Activated B cell treated with CpG ODN at 0.5 μM for 24 hours (primary cell): Measurements from ENCODE around the gene CATSPER2. TPM values are rescaled to one million over a fixed set of nuclear protein-coding genes. Genes with fewer than 3 reads are reported as not detected.
"Not testable (repeated sequence)": the region's sequence is repeated elsewhere in the genome, so short reads cannot be mapped to it uniquely, and the experiment has no call there.

Experiments
- ATAC-seq: fragments of 200-7000 bp; cut with Tn5 transposase; one replicate; pipeline ENCODE4 v1.10.0; 2021; ENCODE audit warnings: low read depth, mild to moderate bottlenecking, moderate library complexity
- CTCF ChIA-PET: fragments of 350-600 bp; sonication (Branson Sonifier 250); formaldehyde crosslinking; loops from one replicate; lab custom pipeline; 2021; ENCODE audit warnings: antibody characterized with exemption; lab: Charles Lee
- POLR2A ChIA-PET: fragments of 350-600 bp; sonication (Branson Sonifier 250); formaldehyde crosslinking; loops from one replicate; lab custom pipeline; 2021; ENCODE audit warnings: antibody characterized with exemption; lab: Charles Lee
- DNase-seq: peaks from one replicate; pipeline ENCODE4 v3.0.0; 2022
- H3K27ac Mint-ChIP-seq: one replicate; pipeline ENCODE4 v1.8.0; 2020; ENCODE audit warnings: mixed read lengths
- H3K27me3 Mint-ChIP-seq: one replicate; pipeline ENCODE4 v1.8.0; 2021; ENCODE audit warnings: mixed read lengths
- H3K36me3 Mint-ChIP-seq: one replicate; pipeline ENCODE4 v1.8.0; 2021; ENCODE audit warnings: low read depth, mixed read lengths
- H3K4me1 Mint-ChIP-seq: one replicate; pipeline ENCODE4 v1.8.0; 2021; ENCODE audit warnings: mixed read lengths
- H3K4me3 Mint-ChIP-seq: one replicate; pipeline ENCODE4 v1.8.0; 2020; ENCODE audit warnings: mild to moderate bottlenecking, mixed read lengths
- H3K9me3 Mint-ChIP-seq: one replicate; pipeline ENCODE4 v1.8.0; 2020; ENCODE audit warnings: mixed read lengths
- CTCF ChIP-seq: fragments of 200-600 bp; IDR thresholded peaks from one replicate; pipeline ENCODE4 v1.8.0; 2022; ENCODE audit warnings: antibody characterized with exemption, mild to moderate bottlenecking
- intact Hi-C: fragments of 100-400 bp; cut with micrococcal nuclease; formaldehyde crosslinking; loops from one replicate; pipeline ENCODE4 v1.15.1; 2024
- total RNA-seq: library from RNA; stranded (reverse); gene quantifications from 2 replicates; pipeline ENCODE4 v1.2.3, GENCODE V29; 2022

The CATSPER2 gene
- 12.9 and 13.8 TPM in 2 replicates for total RNA-seq

- POLR2A ChIA-PET: no interaction called here
- intact Hi-C loops: no loop called here
Measured at GRCh38 chr15:43648649-43649429, at the start of gene CATSPER2. Gene CATSPER2, minus strand, starts transcription at chr15:43648844. Its CDS starts 783 bp downstream, at chr15:43648061.

DNA sequence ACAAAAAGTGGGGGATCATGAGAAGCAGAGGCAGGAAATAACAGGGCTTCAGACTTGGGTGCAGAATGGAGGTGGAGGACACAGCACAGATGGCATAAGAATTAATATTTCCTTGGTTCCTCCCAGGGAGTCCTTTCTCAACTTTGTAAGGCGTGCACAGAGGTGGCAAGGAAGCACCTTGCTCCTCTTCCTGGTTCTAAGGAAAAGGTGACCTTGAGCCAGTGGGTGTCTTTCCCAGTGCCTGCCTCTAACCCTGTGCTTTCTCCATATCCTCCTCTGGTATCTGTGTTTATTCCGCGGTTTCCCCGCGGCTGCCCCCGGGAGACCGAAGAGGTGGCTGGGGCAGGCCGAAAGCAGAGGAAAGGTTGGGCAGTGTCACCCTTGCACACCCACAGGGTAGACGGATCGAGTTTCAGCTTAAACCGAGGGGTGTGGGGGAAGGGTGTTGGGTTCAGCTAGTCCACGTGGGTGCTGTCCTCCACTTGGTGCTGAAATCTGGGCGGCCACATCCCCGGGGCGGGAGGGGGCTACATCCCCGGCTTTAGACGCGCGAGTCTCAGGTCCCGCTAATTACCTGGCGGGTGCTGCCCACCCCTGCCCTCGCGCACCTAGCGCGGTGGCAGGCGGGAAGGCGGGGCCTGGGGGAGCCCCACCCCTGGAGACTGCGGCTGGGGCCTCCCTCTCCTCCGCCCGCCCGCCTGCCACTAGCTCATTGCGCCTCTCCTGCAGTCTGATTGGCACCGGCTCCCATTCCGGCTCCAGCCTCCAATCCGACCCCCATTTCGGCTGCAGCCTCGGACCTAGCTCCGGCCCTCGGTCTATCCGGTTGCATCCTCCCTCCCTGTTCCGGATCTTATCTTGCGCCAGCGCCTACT, 44.7 kb upstream of the CATSPER2 start, which contains the start of gene CKMT1A:
Gene CKMT1A, plus strand, starts transcription at position 712 of the 875 bp plus-strand sequence. CDS start 192 bp downstream, outside the sequence.
- H3K4me3 Mint-ChIP-seq, CTCF ChIA-PET, H3K27ac Mint-ChIP-seq, intact Hi-C loops, H3K4me1 Mint-ChIP-seq, H3K9me3 Mint-ChIP-seq, DNase-seq, POLR2A ChIA-PET, H3K36me3 Mint-ChIP-seq: not testable (repeated sequence)
- peak; percentile 6 for ATAC-seq
- peaks cover 11% of the 10 kb centered on the region for H3K27me3 Mint-ChIP-seq

More at GRCh38 chr15:43648649-43649429, at the start of gene CATSPER2:
- Mint-ChIP-seq H3K27me3 (no peaks in the 10 kb centered on the region), H3K9me3 (no peaks in the 10 kb centered on the region), H3K36me3 (peaks cover 25% of the 10 kb centered on the region), H3K27ac (no peak within 1 kb of the TSS), H3K4me3 (no peak within 1 kb of the TSS), H3K4me1 (peaks cover 13% of the 10 kb centered on the region)
- CTCF ChIA-PET: no interaction called here
- DNase-seq (no peak), ATAC-seq (no peak)
- TF ChIP-seq CTCF: no peak

DNA sequence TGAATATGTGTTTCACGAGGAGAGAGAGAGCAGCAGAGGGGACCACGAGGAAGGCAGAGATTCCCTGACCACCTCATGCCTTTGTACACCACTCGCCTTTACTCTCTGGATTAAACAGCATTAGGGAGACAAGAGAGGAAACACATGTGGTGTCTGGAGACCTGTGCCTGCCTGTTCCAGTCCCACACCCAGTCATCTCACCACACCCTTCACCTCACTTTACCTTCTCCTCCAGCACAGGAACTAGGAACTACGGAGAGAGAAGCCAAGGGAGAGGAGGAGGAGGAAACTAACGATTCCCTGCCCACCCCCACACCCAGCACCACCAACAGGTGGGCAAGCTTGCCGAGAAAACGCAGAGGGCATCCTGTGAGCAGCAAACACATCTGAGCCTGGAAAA, 44.0 kb upstream of the CATSPER2 start:
- H3K27ac Mint-ChIP-seq, H3K4me3 Mint-ChIP-seq, H3K4me1 Mint-ChIP-seq, ATAC-seq, H3K9me3 Mint-ChIP-seq, H3K36me3 Mint-ChIP-seq, CTCF ChIA-PET, POLR2A ChIA-PET, intact Hi-C loops, DNase-seq, H3K27me3 Mint-ChIP-seq: not testable (repeated sequence)

DNA sequence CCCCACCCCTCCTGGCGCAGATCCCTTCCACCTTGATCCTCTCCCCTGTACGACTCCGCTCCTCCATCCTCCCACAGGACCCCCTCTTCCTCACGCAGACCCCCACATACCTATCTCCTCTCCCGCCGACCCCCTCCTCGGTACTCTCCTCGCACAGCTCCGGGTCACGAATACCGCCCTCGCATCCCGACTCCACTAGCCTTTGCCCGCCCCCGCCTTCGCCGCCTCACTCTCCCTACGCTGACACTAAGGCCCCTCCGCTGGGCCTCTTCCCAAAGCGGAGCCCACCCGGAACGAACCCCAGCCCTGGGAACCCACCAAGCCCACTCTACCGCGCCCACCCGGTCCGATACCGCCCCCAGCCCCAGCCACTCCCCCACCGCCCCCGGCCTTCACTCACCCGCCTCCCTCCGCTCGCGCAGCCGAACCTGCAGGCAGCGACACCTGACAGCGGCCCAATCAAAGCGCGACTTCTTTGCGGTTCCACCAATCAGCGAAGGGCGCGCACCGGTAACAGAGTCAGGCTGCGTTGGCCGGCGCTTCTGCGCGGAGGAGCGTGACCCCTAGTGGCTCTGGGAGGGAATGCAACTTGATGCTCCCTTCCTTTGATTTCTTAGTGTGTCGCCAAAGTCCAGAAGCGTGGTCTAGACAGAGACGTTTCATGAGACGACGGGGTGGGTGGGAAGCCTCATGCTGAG, 41.1 kb upstream of the CATSPER2 start:
- H3K9me3 Mint-ChIP-seq, H3K4me1 Mint-ChIP-seq, H3K36me3 Mint-ChIP-seq, POLR2A ChIA-PET, CTCF ChIA-PET, H3K27ac Mint-ChIP-seq, H3K27me3 Mint-ChIP-seq, DNase-seq, H3K4me3 Mint-ChIP-seq, intact Hi-C loops: not testable (repeated sequence)
- ATAC-seq: peak; percentile 97

DNA sequence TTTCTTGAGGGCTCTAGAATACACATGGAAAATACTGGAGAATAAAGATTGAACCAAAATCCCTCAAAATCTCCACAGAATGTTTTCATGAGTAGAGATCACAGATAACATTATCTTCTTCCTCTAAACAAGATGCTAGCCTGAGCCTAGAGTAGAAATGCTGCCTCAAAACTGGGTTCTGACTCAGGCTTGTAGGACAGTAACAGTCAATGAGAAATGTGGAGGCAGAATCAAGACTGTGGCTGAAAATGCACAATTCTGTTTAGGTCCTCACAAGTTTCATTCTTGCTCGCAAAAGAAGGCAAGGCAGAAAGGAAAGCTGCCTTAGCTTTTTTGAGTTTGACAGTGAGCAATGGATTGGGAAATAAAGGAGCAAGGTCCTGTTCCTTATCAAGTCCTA, 25.5 kb upstream of the CATSPER2 start:
- CTCF ChIA-PET, H3K36me3 Mint-ChIP-seq, ATAC-seq, H3K4me3 Mint-ChIP-seq, POLR2A ChIA-PET, H3K27ac Mint-ChIP-seq, intact Hi-C loops, H3K9me3 Mint-ChIP-seq, H3K27me3 Mint-ChIP-seq, DNase-seq, H3K4me1 Mint-ChIP-seq: not testable (repeated sequence)

GRCh38 chr15:43666177-43666576, 17.5 kb upstream of the CATSPER2 start:
- H3K36me3 Mint-ChIP-seq, H3K4me3 Mint-ChIP-seq, H3K27me3 Mint-ChIP-seq, ATAC-seq, POLR2A ChIA-PET, H3K27ac Mint-ChIP-seq, H3K4me1 Mint-ChIP-seq, CTCF ChIA-PET, DNase-seq, intact Hi-C loops, H3K9me3 Mint-ChIP-seq: not testable (repeated sequence)

DNA sequence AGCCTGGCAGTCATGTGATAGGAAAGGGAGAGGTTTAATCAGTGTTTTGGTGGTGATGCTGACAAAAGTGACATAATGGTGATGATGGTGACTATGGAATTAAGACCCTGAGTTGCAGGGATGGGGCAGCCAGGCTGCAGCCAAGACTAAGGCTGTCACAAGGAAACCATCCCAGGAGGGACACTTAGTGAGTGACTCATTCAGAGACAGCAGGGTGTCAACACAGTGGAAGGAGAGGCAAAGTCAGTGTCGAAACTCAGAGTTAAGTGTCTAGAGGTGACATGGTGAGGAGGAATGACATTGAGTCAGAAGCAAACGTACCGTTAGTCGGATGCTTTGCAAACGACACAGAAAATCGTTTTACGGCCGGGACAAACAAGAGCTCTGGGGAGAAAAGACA, 14.7 kb upstream of the CATSPER2 start:
- H3K4me1 Mint-ChIP-seq, intact Hi-C loops, CTCF ChIA-PET, POLR2A ChIA-PET, H3K4me3 Mint-ChIP-seq, H3K27ac Mint-ChIP-seq, H3K9me3 Mint-ChIP-seq, ATAC-seq, DNase-seq, H3K27me3 Mint-ChIP-seq, H3K36me3 Mint-ChIP-seq: not testable (repeated sequence)

DNA sequence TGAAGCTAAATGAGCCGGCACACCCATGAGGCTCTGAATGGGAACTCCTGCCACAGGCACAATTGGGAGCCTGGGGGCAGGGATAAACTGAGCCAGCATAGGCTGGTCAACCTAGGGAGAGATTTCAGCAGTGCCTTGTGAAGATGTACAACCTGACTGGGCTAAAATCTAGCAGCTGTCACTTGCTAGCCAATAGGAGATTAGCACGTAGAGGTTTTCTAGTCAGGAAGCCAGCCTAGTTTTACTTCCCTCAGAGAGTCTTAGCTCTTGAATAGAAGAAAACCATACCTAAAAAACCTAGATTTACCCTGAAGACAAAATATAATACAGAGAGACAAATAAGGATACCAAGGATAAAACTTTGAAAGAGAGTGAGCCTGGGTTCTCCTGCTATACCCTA, 13.6 kb upstream of the CATSPER2 start:
- H3K4me3 Mint-ChIP-seq, DNase-seq, intact Hi-C loops, POLR2A ChIA-PET, CTCF ChIA-PET, H3K4me1 Mint-ChIP-seq, H3K36me3 Mint-ChIP-seq, H3K27me3 Mint-ChIP-seq, H3K9me3 Mint-ChIP-seq, H3K27ac Mint-ChIP-seq: not testable (repeated sequence)
- ATAC-seq: peak; percentile 37

GRCh38 chr15:43659727-43660126, 11.1 kb upstream of the CATSPER2 start:
- POLR2A ChIA-PET, CTCF ChIA-PET, ATAC-seq, H3K4me3 Mint-ChIP-seq, intact Hi-C loops, H3K9me3 Mint-ChIP-seq, H3K27ac Mint-ChIP-seq, DNase-seq, H3K4me1 Mint-ChIP-seq, H3K27me3 Mint-ChIP-seq, H3K36me3 Mint-ChIP-seq: not testable (repeated sequence)

DNA sequence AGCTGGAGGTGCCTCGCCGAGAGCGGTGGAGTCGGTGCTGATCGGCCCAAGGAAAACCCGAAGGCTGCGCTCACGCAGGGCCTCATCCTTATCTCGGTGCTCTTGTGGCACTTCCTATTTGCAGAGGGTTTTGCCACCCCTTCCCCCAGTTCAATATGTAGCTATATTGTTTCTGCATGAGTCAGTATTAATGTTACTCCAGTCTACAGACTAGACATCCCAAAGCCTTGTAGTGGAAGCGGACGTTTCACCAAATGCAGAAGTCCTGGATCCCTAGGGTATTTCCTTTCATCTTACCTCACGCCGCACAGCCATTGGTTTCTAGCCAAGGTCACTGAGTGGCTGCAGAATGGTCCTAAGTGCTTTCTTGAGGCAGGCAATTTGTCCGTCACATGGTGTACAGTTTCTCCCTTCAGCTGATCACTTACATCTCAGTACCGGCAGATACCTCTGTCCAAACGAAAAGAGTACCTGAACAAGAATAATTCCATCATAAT, 834 bp upstream of the CATSPER2 start:
- H3K27ac Mint-ChIP-seq, DNase-seq, H3K27me3 Mint-ChIP-seq, POLR2A ChIA-PET, H3K9me3 Mint-ChIP-seq, CTCF ChIA-PET, intact Hi-C loops, H3K4me3 Mint-ChIP-seq: not testable (repeated sequence)
- H3K36me3 Mint-ChIP-seq: peaks cover 25% of the 10 kb centered on the region
- ATAC-seq: peak; percentile 64
- H3K4me1 Mint-ChIP-seq: peaks cover 13% of the 10 kb centered on the region
